Measurements from ENCODE around the gene SYT2. TPM values are rescaled to one million over a fixed set of nuclear protein-coding genes. Genes with fewer than 3 reads are reported as not detected.

The SYT2 gene
- total RNA-seq, 1 experiment from 2014 or later = 0.69 TPM

DNA sequence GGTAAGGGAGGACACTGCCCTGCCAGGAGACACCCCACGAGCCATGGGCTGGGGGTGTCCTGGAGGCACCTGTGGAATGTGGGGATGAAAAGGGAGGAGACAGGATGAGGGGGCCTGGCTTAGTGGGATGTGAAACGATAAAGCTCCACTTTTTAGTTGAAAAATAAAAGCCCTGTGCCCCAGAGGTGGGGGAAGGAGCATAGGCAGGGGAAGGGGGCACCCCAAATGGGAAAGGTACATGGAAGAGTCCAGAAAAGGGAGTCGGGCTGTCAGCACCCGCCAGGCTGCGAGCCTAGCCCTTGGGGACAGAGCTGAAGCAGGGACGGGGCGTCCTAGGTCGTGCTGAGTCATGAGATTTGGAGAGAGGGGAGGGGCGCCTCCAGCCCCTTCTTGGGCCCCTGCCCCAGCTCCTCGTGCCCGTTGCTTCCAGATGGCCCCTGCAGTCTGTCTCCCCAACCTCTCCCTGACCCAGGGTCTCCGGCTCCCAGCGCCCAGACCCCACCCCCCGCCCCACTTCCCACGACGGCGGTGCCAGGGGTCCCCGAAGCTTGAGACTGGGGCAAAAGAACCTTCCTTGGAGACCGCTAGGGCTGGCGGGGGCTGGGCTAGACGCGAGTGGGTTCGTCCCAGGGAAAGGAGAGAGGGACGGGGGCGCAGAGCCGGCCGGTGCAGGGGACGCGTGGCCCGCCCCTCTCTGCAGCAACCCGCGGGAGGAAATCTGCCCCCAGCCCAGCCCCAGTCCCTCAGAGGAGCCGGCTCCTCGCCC, 795 bp downstream of the SYT2 start:
- Histone ChIP-seq H3K4me3 (ENCODE audit: low read depth, low read length, poor library complexity, severe bottlenecking) (peak overlapping the region; percentile 50), H3K27ac (ENCODE audit: low read depth, low read length, poor library complexity, severe bottlenecking) (no peak overlapping the region), H3K9me3 (ENCODE audit: low read depth, low read length, poor library complexity, severe bottlenecking) (no peaks in the 10 kb centered on the region), H3K27me3 (replicated peaks; ENCODE audit: insufficient read depth, low read depth, low read length, poor library complexity) (peaks cover 46% of the 10 kb centered on the region), H3K4me1 (ENCODE audit: insufficient read depth, low read length, poor library complexity, severe bottlenecking) (peaks cover 16% of the 10 kb centered on the region), H3K36me3 (ENCODE audit: insufficient read depth, low read length, poor library complexity, severe bottlenecking) (no peaks in the 10 kb centered on the region)
- TF ChIP-seq, protein P1, sequence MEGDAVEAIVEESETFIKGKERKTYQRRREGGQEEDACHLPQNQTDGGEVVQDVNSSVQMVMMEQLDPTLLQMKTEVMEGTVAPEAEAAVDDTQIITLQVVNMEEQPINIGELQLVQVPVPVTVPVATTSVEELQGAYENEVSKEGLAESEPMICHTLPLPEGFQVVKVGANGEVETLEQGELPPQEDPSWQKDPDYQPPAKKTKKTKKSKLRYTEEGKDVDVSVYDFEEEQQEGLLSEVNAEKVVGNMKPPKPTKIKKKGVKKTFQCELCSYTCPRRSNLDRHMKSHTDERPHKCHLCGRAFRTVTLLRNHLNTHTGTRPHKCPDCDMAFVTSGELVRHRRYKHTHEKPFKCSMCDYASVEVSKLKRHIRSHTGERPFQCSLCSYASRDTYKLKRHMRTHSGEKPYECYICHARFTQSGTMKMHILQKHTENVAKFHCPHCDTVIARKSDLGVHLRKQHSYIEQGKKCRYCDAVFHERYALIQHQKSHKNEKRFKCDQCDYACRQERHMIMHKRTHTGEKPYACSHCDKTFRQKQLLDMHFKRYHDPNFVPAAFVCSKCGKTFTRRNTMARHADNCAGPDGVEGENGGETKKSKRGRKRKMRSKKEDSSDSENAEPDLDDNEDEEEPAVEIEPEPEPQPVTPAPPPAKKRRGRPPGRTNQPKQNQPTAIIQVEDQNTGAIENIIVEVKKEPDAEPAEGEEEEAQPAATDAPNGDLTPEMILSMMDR (conservative IDR thresholded peaks at IDR 0.05; ENCODE audit: low read depth, low read length) = no peak
- TF ChIP-seq EZH2 (IDR thresholded peaks at IDR 0.05; ENCODE audit: borderline replicate concordance, low read depth, low read length, poor library complexity, severe bottlenecking) = no peak
- no peak for DNase-seq (ENCODE audit: low spot score)
- POLR2A ChIA-PET (ENCODE audit: low non-redundant PET) = interaction anchor here (0.6 kb wide), 1 partner anchor 11 kb away, joined by 16 read pairs; no protein-coding TSS in a partner anchor
- intact Hi-C loops (cut with micrococcal nuclease; ENCODE audit: unreplicated experiment) = no loop called here
- BruUV-seq (replicated peaks) = no TSS peak
- CTCF ChIA-PET = interaction anchor here (0.5 to 0.7 kb wide), 2 partner anchors 11 to 359 kb away, joined by 3 to 4 read pairs; no protein-coding TSS in a partner anchor

DNA sequence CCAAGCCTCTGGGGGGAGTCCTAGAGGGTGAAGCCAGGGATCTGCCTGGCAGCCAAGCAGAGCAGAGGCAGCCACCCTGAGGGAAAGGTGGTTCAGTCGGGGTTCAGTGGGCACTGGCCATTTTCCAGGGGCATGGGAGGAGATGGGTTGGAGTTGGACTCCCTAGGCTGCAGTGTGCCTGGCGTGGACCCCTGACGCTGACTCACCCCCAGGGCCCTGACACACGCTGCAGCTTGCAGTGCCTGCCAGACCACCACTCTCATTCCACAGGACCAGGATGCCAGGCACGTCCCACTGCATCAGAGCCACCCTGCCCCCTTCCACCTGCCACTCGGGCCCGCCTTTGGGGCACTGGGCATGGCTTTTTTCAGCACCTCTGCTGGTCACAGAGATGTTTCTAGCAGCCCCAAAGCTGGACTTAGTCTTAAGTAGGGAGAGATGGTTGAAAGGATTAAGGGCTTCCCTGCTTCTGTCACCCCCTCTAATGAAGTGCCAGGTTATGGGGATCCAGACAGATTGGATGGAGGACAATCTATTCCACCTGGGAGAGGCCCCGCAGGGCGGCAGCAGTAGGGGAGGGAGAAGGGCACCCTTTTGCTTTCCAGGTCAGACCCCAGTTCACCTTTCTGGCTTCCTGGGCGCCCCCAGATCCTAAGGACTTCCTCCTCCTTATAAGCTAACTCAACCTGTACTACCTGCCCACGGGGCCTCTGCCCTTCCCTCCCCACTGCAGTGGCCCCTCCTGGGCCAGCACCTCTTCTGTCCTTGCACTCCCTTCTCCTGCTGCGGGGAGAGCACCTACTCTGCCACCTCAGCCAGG, 1.6 kb downstream of the SYT2 start:
- Histone ChIP-seq H3K4me3 (ENCODE audit: low read depth, low read length, poor library complexity, severe bottlenecking) (no peak overlapping the region), H3K4me1 (ENCODE audit: insufficient read depth, low read length, poor library complexity, severe bottlenecking) (peaks cover 16% of the 10 kb centered on the region), H3K27ac (ENCODE audit: low read depth, low read length, poor library complexity, severe bottlenecking) (no peak overlapping the region), H3K9me3 (ENCODE audit: low read depth, low read length, poor library complexity, severe bottlenecking) (no peaks in the 10 kb centered on the region), H3K27me3 (replicated peaks; ENCODE audit: insufficient read depth, low read depth, low read length, poor library complexity) (peaks cover 51% of the 10 kb centered on the region), H3K36me3 (ENCODE audit: insufficient read depth, low read length, poor library complexity, severe bottlenecking) (no peaks in the 10 kb centered on the region)
- TF ChIP-seq EZH2 (IDR thresholded peaks at IDR 0.05; ENCODE audit: borderline replicate concordance, low read depth, low read length, poor library complexity, severe bottlenecking) = no peak
- TF ChIP-seq, protein P1 (conservative IDR thresholded peaks at IDR 0.05; ENCODE audit: low read depth, low read length) = no peak
- BruUV-seq (replicated peaks) = no TSS peak
- intact Hi-C loops (cut with micrococcal nuclease; ENCODE audit: unreplicated experiment) = no loop called here
- CTCF ChIA-PET = no interaction called here
- DNase-seq (ENCODE audit: low spot score) = no peak
- POLR2A ChIA-PET (ENCODE audit: low non-redundant PET) = no interaction called here

DNA sequence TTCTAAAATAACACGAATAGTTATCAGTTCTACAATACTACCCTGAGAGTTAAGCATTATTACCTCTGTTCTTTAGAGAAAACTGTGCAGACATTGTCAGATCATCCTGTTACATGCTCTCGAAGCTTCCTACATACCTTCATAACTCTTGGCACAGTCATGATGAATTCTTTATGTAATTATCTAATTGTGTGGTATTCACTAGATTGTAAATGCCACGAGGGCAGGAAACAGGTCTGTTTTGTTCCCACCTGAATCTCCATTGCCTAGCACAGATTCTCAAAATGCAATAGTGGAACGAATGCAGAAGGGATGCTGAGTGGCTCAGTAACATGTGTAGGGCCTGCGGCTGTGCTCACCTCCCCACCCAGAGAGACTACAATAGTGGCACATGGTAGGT, 3.4 kb downstream of the SYT2 start:
- Histone ChIP-seq H3K36me3 (ENCODE audit: insufficient read depth, low read length, poor library complexity, severe bottlenecking) (no peaks in the 10 kb centered on the region), H3K4me1 (ENCODE audit: insufficient read depth, low read length, poor library complexity, severe bottlenecking) (peaks cover 16% of the 10 kb centered on the region), H3K27ac (ENCODE audit: low read depth, low read length, poor library complexity, severe bottlenecking) (no peak overlapping the region), H3K27me3 (replicated peaks; ENCODE audit: insufficient read depth, low read depth, low read length, poor library complexity) (peaks cover 54% of the 10 kb centered on the region), H3K9me3 (ENCODE audit: low read depth, low read length, poor library complexity, severe bottlenecking) (no peaks in the 10 kb centered on the region), H3K4me3 (ENCODE audit: low read depth, low read length, poor library complexity, severe bottlenecking) (no peak overlapping the region)
- intact Hi-C loops (cut with micrococcal nuclease; ENCODE audit: unreplicated experiment) = no loop called here
- ChIA-PET POLR2A (ENCODE audit: low non-redundant PET) (interaction anchor here (0.6 kb wide), 1 partner anchor 745 kb away, joined by 3 read pairs; no protein-coding TSS in a partner anchor), CTCF (no interaction called here)
- TF ChIP-seq EZH2 (IDR thresholded peaks at IDR 0.05; ENCODE audit: borderline replicate concordance, low read depth, low read length, poor library complexity, severe bottlenecking) = no peak
- TF ChIP-seq, protein P1 (conservative IDR thresholded peaks at IDR 0.05; ENCODE audit: low read depth, low read length) = no peak
- BruUV-seq (replicated peaks) = no TSS peak
- DNase-seq (ENCODE audit: low spot score) = no peak

Data from A673 (cell line).